K562 (cell line): ENCODE results near the gene DEPP1.

Experiments
- GABPB1 ChIP-seq: sonication (generic); formaldehyde crosslinking; IDR thresholded peaks from 2 replicates; pipeline ENCODE4 v1.8.0; 2022; ENCODE audit warnings: mild to moderate bottlenecking, missing genetic modification reagents
- HDAC2 ChIP-seq: fragments of 450-650 bp; IDR thresholded peaks from 2 replicates; pipeline ENCODE4 v1.6.1; 2016; ENCODE audit warnings: mild to moderate bottlenecking
- L3MBTL2 ChIP-seq: fragments of 450-650 bp; IDR thresholded peaks from 2 replicates; pipeline ENCODE4 v1.6.1; 2016; ENCODE audit warnings: mild to moderate bottlenecking, moderate library complexity
- NFYB ChIP-seq: IDR thresholded peaks from 2 replicates; pipeline ENCODE4 v1.6.1; 2011; ENCODE audit warnings: mild to moderate bottlenecking, moderate library complexity; ENCODE audit not compliant: insufficient read length; ENCODE audit errors: extremely low read depth
- POLR2A ChIP-seq: fragments of 450-650 bp; conservative IDR thresholded peaks from 2 replicates; pipeline ENCODE4 v1.6.1; 2016
- POLR2AphosphoS5 ChIP-seq: IDR thresholded peaks from 2 replicates; pipeline ENCODE4 v1.6.1; 2011; ENCODE audit warnings: mild to moderate bottlenecking, low read depth, low read length, moderate library complexity; ENCODE audit not compliant: control insufficient read depth, insufficient read depth
- RAD21 ChIP-seq, 2 experiments: fragments of 250-450 bp in 1 of 2; fragments of 450-650 bp in 1 of 2; sonication (Bioruptor Pico) in 1 of 2; formaldehyde crosslinking in 1 of 2; IDR thresholded peaks in 1 of 2; conservative IDR thresholded peaks in 1 of 2; 2 replicates each; pipeline versions ENCODE4 v1.4.0 to v1.8.0; 2020 to 2022; ENCODE audit warnings: mild to moderate bottlenecking in 2 of 2, moderate library complexity in 1 of 2
- RBM22 ChIP-seq: fragments of 200-400 bp; formaldehyde crosslinking; IDR thresholded peaks from 2 replicates; pipeline ENCODE4 v1.6.1; 2018; ENCODE audit warnings: low read length, low read depth; ENCODE audit not compliant: poor library complexity, severe bottlenecking
- ZNF79 ChIP-seq: fragments of 250-450 bp; sonication (Bioruptor Pico); IDR thresholded peaks from 2 replicates; pipeline ENCODE4 v1.4.0; 2020; ENCODE audit warnings: low read depth, mild to moderate bottlenecking, moderate library complexity
- TF ChIP-seq, protein P1 (sequence below), 3 experiments: IDR thresholded peaks in 2 of 3; conservative IDR thresholded peaks in 1 of 3; 2 replicates each; pipeline ENCODE4 v1.5.1; 2011 to 2012; ENCODE audit warnings: low read length in 3 of 3, mild to moderate bottlenecking in 3 of 3, control low read depth in 2 of 3, improper control_type of control experiment in 1 of 3, inconsistent platforms in 1 of 3, low read depth in 1 of 3, mixed read lengths in 1 of 3, moderate library complexity in 1 of 3; ENCODE audit not compliant: insufficient read depth in 2 of 3
- TF ChIP-seq, protein P2 (sequence below): sonication (generic); formaldehyde crosslinking; IDR thresholded peaks from 2 replicates; pipeline ENCODE4 v1.8.0; 2022; ENCODE audit warnings: mild to moderate bottlenecking, low read depth, missing genetic modification reagents
- TF ChIP-seq, protein P3 (sequence below), 3 experiments: fragments of 200-800 bp in 1 of 3; fragments of 250-450 bp in 1 of 3; fragments of 450-650 bp in 1 of 3; sonication (Bioruptor Pico) in 1 of 3; sonication (Bioruptor generic) in 1 of 3; formaldehyde crosslinking in 1 of 3; IDR thresholded peaks; 2 replicates each; pipeline versions ENCODE4 v1.6.1 to v1.8.0; 2016 to 2022; ENCODE audit warnings: mild to moderate bottlenecking in 2 of 3, missing genetic modification characterization in 2 of 3, missing compliant biosample characterization in 1 of 3, moderate library complexity in 1 of 3

- no peak for TF ChIP-seq L3MBTL2
- TF ChIP-seq, protein P1, sequence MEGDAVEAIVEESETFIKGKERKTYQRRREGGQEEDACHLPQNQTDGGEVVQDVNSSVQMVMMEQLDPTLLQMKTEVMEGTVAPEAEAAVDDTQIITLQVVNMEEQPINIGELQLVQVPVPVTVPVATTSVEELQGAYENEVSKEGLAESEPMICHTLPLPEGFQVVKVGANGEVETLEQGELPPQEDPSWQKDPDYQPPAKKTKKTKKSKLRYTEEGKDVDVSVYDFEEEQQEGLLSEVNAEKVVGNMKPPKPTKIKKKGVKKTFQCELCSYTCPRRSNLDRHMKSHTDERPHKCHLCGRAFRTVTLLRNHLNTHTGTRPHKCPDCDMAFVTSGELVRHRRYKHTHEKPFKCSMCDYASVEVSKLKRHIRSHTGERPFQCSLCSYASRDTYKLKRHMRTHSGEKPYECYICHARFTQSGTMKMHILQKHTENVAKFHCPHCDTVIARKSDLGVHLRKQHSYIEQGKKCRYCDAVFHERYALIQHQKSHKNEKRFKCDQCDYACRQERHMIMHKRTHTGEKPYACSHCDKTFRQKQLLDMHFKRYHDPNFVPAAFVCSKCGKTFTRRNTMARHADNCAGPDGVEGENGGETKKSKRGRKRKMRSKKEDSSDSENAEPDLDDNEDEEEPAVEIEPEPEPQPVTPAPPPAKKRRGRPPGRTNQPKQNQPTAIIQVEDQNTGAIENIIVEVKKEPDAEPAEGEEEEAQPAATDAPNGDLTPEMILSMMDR (IDR thresholded peaks at IDR 0.05 in 2 of 3, conservative IDR thresholded peaks at IDR 0.05 in 1 of 3; ENCODE audit: insufficient read depth in 2 of 3, low read depth in 1 of 3, low read length in 3 of 3), result no peak
- no peak for TF ChIP-seq RBM22
- TF ChIP-seq POLR2AphosphoS5, result no peak
- no peak for TF ChIP-seq RAD21 (CRISPR knock-in tag; conservative IDR thresholded peaks at IDR 0.05 in 1 of 2, IDR thresholded peaks at IDR 0.05 in 1 of 2)
- no peak for TF ChIP-seq GABPB1
- no peak for TF ChIP-seq POLR2A
- TF ChIP-seq, protein P2, sequence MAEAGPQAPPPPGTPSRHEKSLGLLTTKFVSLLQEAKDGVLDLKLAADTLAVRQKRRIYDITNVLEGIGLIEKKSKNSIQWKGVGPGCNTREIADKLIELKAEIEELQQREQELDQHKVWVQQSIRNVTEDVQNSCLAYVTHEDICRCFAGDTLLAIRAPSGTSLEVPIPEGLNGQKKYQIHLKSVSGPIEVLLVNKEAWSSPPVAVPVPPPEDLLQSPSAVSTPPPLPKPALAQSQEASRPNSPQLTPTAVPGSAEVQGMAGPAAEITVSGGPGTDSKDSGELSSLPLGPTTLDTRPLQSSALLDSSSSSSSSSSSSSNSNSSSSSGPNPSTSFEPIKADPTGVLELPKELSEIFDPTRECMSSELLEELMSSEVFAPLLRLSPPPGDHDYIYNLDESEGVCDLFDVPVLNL (CRISPR knock-in tag), result no peak
- TF ChIP-seq, protein P3, sequence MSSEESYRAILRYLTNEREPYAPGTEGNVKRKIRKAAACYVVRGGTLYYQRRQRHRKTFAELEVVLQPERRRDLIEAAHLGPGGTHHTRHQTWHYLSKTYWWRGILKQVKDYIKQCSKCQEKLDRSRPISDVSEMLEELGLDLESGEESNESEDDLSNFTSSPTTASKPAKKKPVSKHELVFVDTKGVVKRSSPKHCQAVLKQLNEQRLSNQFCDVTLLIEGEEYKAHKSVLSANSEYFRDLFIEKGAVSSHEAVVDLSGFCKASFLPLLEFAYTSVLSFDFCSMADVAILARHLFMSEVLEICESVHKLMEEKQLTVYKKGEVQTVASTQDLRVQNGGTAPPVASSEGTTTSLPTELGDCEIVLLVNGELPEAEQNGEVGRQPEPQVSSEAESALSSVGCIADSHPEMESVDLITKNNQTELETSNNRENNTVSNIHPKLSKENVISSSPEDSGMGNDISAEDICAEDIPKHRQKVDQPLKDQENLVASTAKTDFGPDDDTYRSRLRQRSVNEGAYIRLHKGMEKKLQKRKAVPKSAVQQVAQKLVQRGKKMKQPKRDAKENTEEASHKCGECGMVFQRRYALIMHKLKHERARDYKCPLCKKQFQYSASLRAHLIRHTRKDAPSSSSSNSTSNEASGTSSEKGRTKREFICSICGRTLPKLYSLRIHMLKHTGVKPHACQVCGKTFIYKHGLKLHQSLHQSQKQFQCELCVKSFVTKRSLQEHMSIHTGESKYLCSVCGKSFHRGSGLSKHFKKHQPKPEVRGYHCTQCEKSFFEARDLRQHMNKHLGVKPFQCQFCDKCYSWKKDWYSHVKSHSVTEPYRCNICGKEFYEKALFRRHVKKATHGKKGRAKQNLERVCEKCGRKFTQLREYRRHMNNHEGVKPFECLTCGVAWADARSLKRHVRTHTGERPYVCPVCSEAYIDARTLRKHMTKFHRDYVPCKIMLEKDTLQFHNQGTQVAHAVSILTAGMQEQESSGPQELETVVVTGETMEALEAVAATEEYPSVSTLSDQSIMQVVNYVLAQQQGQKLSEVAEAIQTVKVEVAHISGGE (CRISPR knock-in tag; IDR thresholded peaks at IDR 0.05), result no peak
- TF ChIP-seq NFYB, result no peak
- TF ChIP-seq ZNF79 (CRISPR knock-in tag), result no peak
- no peak for TF ChIP-seq HDAC2
These were observed 13.0 kb upstream of the DEPP1 start for GRCh38 chr10:44991571-44991970.
